Neuron (in vitro differentiated cells): Measurements from ENCODE around the gene CFAP300.

Experiments used
- H2AFZ ChIP-seq: one replicate; pipeline ENCODE4 v1.6.1; 2013; ENCODE audit warnings: low read depth, mild to moderate bottlenecking, inconsistent platforms, low read length, moderate library complexity
- H3K27me3 ChIP-seq: one replicate; pipeline ENCODE4 v1.6.1; 2013; ENCODE audit warnings: low read length; ENCODE audit not compliant: insufficient read depth
- H3K36me3 ChIP-seq: one replicate; pipeline ENCODE4 v1.6.1; 2013; ENCODE audit warnings: low read length; ENCODE audit not compliant: insufficient read depth
- H3K4me1 ChIP-seq: one replicate; pipeline ENCODE4 v1.6.1; 2013; ENCODE audit warnings: low read length; ENCODE audit not compliant: insufficient read depth
- H3K4me3 ChIP-seq: 2 replicates; pipeline ENCODE4 v1.5.1; 2013; ENCODE audit warnings: mild to moderate bottlenecking, low read length, moderate library complexity
- H3K9me3 ChIP-seq: one replicate; pipeline ENCODE4 v1.6.1; 2013; ENCODE audit warnings: low read length

The CFAP300 gene

DNA sequence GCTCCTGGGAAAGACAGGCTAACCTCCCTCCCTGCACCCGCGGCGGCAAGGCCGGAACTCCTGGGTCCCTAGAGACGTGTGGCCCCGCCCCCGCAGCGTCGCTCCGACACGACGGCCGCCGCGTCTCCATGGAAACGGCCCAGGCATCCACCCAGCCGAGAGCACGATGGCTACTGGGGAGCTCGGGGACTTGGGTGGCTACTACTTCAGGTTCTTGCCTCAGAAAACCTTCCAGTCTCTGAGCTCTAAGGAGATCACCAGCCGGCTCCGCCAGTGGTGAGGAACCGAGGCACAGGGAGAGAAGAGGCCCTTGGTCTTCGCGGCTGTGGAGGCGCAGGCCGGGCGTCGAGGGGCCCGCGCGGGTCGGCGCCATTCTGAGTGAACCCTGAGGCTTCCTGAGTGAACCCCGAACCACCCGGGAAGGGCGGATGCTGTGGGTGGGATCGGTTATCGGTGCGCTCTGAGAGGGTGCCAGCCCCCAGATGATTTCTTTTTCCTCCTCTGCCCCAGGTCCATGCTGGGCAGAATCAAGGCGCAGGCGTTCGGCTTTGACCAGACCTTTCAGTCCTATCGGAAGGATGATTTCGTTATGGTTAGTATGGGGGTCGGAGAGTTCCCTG is at the start of gene CFAP300:
TSS of gene CFAP300 (plus strand) at position 133 of the 620 bp plus-strand sequence. CDS start at position 167, 34 bp downstream.
- no peaks in the 10 kb centered on the region for H3K27me3 ChIP-seq
- H3K4me3 ChIP-seq: peak within 1 kb of the TSS; percentile 51
- no peaks in the 10 kb centered on the region for H3K36me3 ChIP-seq
- peak within 1 kb of the TSS; percentile 88 for H2AFZ ChIP-seq
- no peaks in the 10 kb centered on the region for H3K9me3 ChIP-seq
- H3K4me1 ChIP-seq: no peaks in the 10 kb centered on the region

- Histone ChIP-seq H3K9me3 (no peaks in the 10 kb centered on the region), H3K4me1 (no peaks in the 10 kb centered on the region), H2AFZ (no peak overlapping the region)
Measured at GRCh38 chr11:102001657-102002338, 45.4 kb upstream of the CFAP300 start.

GRCh38 chr11:102004220-102004619 is 43.0 kb upstream of the CFAP300 start:
- no peaks in the 10 kb centered on the region for H3K9me3 ChIP-seq
- H2AFZ ChIP-seq: no peak overlapping the region
- no peaks in the 10 kb centered on the region for H3K36me3 ChIP-seq
- H3K4me3 ChIP-seq: no peak overlapping the region
- no peaks in the 10 kb centered on the region for H3K4me1 ChIP-seq
- no peaks in the 10 kb centered on the region for H3K27me3 ChIP-seq

More at GRCh38 chr11:102001657-102002338, 45.4 kb upstream of the CFAP300 start:
- H3K36me3 ChIP-seq: no peaks in the 10 kb centered on the region
- no peaks in the 10 kb centered on the region for H3K27me3 ChIP-seq
- H3K4me3 ChIP-seq: no peak overlapping the region

GRCh38 chr11:102005306-102005705 is 41.9 kb upstream of the CFAP300 start:
- no peaks in the 10 kb centered on the region for H3K36me3 ChIP-seq
- peaks cover 4% of the 10 kb centered on the region for H3K27me3 ChIP-seq
- no peaks in the 10 kb centered on the region for H3K9me3 ChIP-seq
- H3K4me1 ChIP-seq: no peaks in the 10 kb centered on the region
- H2AFZ ChIP-seq: no peak overlapping the region
- no peak overlapping the region for H3K4me3 ChIP-seq

DNA sequence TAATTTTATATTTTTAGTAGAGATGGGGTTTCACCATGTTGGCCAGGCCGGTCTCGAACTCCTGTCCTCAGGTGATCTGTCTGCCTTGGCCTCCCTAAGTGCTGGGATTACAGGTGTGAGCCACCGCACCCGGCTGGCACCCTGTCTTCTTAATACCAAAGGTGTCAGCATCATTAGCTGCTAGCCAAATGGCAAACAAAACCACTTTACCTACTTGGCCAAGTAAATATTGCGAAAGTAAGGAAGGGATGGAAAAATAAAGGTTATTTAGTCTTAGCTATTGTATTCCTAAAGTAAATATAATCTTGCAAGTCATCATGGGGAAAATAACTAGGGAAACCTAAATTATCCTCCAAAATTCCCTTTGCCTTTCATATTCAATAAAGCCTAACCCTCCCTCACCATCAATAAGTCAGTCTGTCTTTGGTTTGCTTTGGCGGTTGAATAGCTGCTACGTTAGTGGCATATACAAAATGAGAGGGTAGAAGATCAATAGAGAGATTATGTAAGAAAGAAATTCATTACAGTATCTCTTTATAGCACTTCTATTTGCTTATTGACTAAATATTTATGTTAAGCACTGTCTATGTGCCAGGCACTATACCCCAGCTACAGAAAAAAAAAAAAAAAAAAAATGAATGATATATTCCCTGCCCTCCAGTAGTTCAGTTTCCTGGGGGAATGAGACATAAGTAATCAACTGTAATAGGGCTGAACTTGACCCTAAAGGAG is 40.2 kb upstream of the CFAP300 start:
- Histone ChIP-seq H2AFZ (no peak overlapping the region), H3K4me3 (no peak overlapping the region), H3K27me3 (peaks cover 4% of the 10 kb centered on the region), H3K9me3 (no peaks in the 10 kb centered on the region), H3K36me3 (no peaks in the 10 kb centered on the region), H3K4me1 (peaks cover 4% of the 10 kb centered on the region)

DNA sequence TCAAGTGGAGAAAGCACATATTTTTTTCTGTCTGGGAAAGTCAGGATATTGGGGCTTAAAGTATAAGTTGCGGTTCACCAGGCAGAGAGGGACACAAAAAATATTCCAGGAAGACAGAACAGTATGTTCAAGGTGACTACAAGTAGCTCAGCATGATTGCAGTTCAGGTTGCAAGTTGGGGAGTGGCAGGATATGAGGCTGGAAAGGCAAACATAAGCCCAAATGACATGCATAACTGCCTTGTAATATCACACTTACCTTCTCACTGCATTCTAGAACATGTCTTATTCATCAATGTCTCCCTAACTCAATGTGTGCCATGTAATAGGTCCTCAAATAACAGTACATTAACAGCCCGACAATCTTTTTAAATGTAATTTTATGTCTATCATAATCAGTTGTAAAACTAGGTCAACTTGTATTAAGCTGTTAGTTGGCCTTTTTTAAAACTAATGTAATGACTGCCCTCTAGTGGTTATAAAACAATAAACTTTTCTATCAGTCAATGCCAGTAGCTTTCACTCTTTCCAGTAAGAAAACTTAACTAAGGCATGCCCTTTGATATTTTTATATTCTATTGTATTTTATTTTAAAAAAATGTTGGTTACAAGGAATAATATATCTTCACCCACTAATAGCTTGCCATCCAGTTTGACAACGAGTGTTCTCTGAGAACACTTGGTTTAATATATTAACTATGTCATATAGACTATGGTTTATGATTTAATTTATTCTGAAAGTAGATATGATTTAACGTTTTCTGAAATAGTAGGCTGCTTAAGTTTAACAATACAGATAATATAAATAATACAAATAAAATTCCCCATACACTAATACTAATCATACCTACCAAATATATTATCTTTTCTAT is 39.4 kb upstream of the CFAP300 start:
- Histone ChIP-seq H3K9me3 (no peaks in the 10 kb centered on the region), H3K36me3 (no peaks in the 10 kb centered on the region), H3K4me3 (no peak overlapping the region), H3K4me1 (peaks cover 4% of the 10 kb centered on the region), H2AFZ (no peak overlapping the region), H3K27me3 (peaks cover 4% of the 10 kb centered on the region)

GRCh38 chr11:102010776-102011494 is 36.3 kb upstream of the CFAP300 start:
- Histone ChIP-seq H3K4me1 (peaks cover 4% of the 10 kb centered on the region), H3K4me3 (no peak overlapping the region), H3K9me3 (no peaks in the 10 kb centered on the region), H3K27me3 (peaks cover 4% of the 10 kb centered on the region), H2AFZ (no peak overlapping the region), H3K36me3 (no peaks in the 10 kb centered on the region)

DNA sequence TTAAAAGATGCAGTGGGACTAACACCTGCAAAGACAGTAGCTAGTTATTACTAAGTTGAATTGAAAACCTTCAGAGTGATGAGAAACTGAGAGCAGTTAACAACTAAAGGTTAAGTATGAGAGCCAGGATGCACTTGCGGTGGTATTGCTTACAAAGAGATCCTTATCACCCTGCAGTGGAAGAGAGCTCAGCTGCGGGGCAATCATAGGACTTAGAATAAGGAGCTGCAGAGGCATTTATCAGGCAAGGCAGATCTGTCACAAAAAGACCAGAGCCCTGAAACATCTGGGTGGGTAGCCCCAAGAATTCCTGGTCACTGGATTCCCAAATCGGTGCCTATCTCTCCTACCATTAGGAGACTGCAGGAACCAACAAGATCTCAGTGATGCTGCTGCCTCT is 34.3 kb upstream of the CFAP300 start:
- peaks cover 4% of the 10 kb centered on the region for H3K27me3 ChIP-seq
- H3K36me3 ChIP-seq: no peaks in the 10 kb centered on the region
- H2AFZ ChIP-seq: no peak overlapping the region
- no peak overlapping the region for H3K4me3 ChIP-seq
- H3K4me1 ChIP-seq: peaks cover 4% of the 10 kb centered on the region
- H3K9me3 ChIP-seq: no peaks in the 10 kb centered on the region

GRCh38 chr11:102014756-102015155 is 32.5 kb upstream of the CFAP300 start:
- H3K4me3 ChIP-seq: no peak overlapping the region
- H3K9me3 ChIP-seq: no peaks in the 10 kb centered on the region
- no peak overlapping the region for H2AFZ ChIP-seq
- peaks cover 4% of the 10 kb centered on the region for H3K4me1 ChIP-seq
- H3K36me3 ChIP-seq: no peaks in the 10 kb centered on the region
- peaks cover 4% of the 10 kb centered on the region for H3K27me3 ChIP-seq

GRCh38 chr11:102017026-102017425 is 30.2 kb upstream of the CFAP300 start:
- Histone ChIP-seq H3K4me3 (no peak overlapping the region), H3K9me3 (no peaks in the 10 kb centered on the region), H3K4me1 (no peaks in the 10 kb centered on the region), H2AFZ (no peak overlapping the region), H3K27me3 (no peaks in the 10 kb centered on the region), H3K36me3 (no peaks in the 10 kb centered on the region)

DNA sequence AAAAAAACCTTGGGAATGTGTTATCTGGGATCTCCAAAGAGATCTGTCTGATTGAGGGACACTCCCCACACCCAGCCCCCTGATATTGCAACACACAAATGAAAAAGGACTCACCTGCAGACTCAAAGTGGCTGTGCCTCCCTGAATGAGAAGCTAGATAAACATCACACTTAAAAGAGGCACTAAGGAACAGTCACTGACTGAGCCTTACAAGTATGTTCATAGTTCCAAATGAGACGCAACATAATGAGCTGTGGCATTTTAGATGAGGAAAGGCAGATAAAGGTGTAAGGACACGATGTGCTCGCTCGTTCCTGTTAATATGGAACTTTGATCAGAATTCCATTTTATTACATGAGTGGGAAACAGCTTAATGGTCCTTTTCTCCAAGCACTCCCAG is 21.0 kb upstream of the CFAP300 start:
- H3K27me3 ChIP-seq: no peaks in the 10 kb centered on the region
- no peaks in the 10 kb centered on the region for H3K9me3 ChIP-seq
- H3K4me1 ChIP-seq: no peaks in the 10 kb centered on the region
- no peak overlapping the region for H3K4me3 ChIP-seq
- no peaks in the 10 kb centered on the region for H3K36me3 ChIP-seq
- H2AFZ ChIP-seq: no peak overlapping the region

- Histone ChIP-seq H3K36me3 (no peaks in the 10 kb centered on the region), H2AFZ (no peak overlapping the region), H3K4me1 (no peaks in the 10 kb centered on the region), H3K9me3 (no peaks in the 10 kb centered on the region), H3K27me3 (no peaks in the 10 kb centered on the region), H3K4me3 (no peak overlapping the region)
Measured at GRCh38 chr11:102026959-102027358, 20.3 kb upstream of the CFAP300 start.
